IPS DF 4.7 (cell line): ENCODE data around the gene FRMD6.
"Not testable (repeated sequence)": the region's sequence is repeated elsewhere in the genome, so short reads cannot be mapped to it uniquely, and the experiment has no call there.

Experiments
- DNase-seq: peaks from one replicate; pipeline ENCODE4 v3.0.0-alpha.2; 2013; ENCODE audit warnings: low spot score; ENCODE audit errors: extremely low read depth

The FRMD6 gene

DNA sequence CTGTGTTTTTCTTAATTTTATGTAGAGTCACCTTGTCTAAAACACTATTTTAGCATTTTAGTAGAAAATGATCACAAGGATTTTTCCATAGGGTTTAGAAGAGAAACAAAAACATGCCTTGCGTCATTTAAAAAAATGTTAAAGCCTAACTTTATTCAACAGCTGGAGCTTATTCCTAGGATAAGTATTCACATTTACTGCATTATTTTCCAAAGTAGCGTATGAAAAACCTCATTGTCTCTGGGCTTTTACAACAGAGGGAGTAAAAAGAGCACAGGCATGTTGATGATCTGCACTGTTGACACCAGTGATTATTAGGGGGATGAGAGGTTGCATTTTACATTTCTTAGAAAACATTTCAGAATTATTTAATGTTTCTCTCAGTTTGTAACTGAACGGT, 66.1 kb downstream of the FRMD6 start:
- no peak for DNase-seq

DNA sequence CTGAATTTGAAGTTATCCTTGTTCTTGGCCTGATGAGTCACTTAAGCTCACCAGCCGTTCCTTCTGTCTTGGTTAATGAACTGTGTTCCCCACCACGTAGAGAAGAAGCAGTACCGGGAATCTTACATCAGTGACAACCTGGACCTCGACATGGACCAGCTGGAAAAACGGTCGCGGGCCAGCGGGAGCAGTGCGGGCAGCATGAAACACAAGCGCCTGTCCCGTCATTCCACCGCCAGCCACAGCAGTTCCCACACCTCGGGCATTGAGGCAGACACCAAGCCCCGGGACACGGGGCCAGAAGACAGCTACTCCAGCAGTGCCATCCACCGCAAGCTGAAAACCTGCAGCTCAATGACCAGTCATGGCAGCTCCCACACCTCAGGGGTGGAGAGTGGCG, 68.2 kb downstream of the FRMD6 start:
- DNase-seq = no peak

GRCh38 chr14:51723990-51724389, 72.3 kb downstream of the FRMD6 start:
- DNase-seq = no peak

GRCh38 chr14:51724650-51725049, 72.9 kb downstream of the FRMD6 start:
- no peak for DNase-seq

- no peak for DNase-seq
These were observed 73.4 kb downstream of the FRMD6 start for GRCh38 chr14:51725061-51725460.

DNA sequence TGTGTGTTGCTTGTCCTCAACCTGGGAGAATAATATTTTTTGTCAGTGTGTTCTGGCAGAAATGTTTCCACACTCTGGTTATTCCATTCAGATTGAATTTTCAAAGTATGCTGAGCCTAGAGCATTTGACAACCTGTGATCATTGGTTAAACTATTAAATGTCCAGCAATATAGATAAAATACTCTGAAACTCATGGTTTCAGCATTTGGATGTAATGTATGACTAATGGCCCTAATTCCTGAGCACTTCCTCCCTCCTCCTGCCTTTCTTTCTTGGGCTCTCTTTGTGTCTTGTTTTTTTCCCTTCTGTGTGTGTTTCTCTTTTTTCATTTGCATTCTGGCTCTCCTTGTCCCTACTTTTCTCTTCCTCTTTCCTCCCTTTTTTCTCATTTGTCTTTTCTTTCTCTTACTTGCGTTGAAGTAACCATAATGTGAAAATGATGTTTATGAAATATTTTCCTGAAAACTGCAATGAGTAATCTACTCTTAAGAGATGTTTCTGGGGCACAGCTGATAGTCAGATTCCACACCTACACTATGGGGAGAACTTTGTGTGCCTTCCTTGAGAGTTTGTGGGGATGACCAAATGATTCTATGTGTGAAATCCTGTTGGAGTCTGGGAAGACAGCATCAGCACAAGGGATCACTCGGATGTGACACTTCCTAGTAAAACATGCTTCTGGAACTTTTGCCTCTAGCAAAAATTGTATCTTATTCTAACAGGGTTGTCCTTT, 74.6 kb downstream of the FRMD6 start:
- no peak for DNase-seq

GRCh38 chr14:51727526-51727925, 75.8 kb downstream of the FRMD6 start:
- no peak for DNase-seq

- DNase-seq = no peak
These were observed 78.4 kb downstream of the FRMD6 start for GRCh38 chr14:51730098-51730497.

GRCh38 chr14:51730684-51731083, 79.0 kb downstream of the FRMD6 start:
- DNase-seq = no peak

GRCh38 chr14:51732494-51733112, 80.9 kb downstream of the FRMD6 start:
- no peak for DNase-seq

- no peak for DNase-seq
These were observed 81.4 kb downstream of the FRMD6 start for GRCh38 chr14:51733147-51733546.

GRCh38 chr14:51735851-51736250, 84.1 kb downstream of the FRMD6 start:
- DNase-seq = no peak

GRCh38 chr14:51738754-51739153, 87.0 kb downstream of the FRMD6 start:
- DNase-seq = no peak

DNA sequence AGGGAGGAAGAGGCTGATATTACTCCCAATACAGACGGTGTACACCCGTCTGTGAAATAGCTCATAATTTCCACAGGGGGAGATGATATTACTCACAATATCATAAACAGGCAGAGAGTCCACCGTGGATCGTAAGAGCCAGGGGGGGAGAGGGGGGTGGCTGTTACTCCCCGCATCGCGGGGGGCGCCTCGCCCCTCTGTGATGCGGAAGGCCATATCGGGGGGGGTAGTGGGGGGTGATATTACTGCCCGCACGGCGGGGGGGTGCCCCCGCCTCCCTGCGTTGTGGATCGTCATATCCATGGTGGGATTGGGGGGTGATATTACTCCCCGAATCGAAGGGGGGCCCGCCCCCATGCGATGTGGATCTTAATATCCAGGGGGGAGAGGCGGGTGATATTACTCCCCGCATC, 91.9 kb downstream of the FRMD6 start:
- DNase-seq = no peak

DNA sequence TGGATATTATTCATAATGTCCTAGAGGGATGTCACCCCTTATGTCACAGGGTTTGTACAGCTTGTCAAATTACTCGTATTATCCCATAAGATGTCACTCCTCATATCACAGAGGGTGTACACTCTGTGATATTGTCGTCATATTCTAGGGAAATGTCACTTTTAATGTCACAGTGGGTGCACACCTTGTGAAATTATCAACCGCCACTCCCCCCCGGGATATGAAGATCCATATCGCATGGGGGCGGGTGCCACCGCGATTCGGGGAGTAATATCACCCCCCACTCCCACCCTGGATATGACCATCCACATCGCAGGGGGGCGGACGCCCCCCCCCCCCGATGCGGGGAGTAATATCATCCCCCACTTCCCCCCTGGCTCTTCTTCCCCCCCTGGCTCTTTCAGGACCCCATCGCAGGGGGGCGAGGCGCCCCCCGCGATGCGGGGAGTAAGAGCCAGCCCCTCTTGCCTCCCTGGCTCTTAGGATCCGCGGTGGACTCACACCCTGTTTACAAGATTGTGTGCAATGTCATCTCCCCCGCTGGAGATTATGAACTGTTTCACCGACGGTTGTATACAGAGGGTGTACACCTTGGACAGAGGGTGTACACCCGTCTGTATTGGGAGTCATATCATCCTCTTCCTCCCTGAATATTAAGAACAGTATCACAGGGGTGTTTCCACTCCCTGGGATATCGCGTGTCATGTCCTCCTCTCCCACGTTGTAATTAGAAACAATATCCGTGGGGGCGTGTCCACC, 92.8 kb downstream of the FRMD6 start:
- DNase-seq = no peak

- not testable (repeated sequence) for DNase-seq
These were observed 95.1 kb downstream of the FRMD6 start for GRCh38 chr14:51746823-51747222.

DNA sequence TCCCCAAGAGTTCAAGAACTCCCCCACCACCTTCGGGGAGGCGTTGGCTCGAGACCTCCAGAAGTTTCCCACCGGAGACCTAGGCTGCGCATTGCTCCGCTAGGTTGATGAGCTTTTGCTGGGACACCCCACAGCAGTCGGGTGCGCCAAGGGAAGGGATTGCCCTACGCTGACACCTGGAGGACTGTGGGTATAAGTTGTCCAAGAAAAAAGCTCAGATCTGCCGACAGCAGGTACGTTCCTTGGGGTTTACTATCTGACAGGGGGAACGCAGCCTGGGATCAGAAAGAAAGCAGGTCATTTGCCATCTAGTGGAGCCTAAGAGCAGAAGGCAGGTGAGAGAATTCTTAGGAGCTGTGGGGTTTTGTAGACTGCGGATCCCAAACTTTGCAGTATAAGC, 98.8 kb downstream of the FRMD6 start:
- peak; percentile 14 for DNase-seq

- DNase-seq = not testable (repeated sequence)
These were observed 100.1 kb downstream of the FRMD6 start for GRCh38 chr14:51751611-51752345.

DNA sequence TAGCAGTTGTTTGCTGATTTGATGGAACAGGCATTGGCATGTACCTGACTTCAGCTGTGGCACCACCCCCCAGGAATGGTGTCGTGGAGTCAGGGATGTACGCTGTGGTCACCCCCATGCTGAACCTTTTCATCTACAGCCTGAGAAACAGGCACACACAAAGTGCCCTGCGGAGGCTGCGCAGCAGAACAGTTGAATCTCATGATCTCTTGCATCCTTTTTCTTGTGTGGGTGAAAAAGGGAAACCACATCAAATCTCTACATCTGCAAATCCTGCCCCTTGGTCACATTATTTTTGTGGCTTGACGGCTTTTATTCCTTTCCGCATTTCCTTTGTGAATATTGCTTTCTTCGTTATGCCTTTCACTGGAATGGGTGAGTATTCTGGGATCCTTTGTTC, 106.0 kb downstream of the FRMD6 start:
- not testable (repeated sequence) for DNase-seq

- no peak for DNase-seq
These were observed 108.2 kb downstream of the FRMD6 start for GRCh38 chr14:51759950-51760349.

DNA sequence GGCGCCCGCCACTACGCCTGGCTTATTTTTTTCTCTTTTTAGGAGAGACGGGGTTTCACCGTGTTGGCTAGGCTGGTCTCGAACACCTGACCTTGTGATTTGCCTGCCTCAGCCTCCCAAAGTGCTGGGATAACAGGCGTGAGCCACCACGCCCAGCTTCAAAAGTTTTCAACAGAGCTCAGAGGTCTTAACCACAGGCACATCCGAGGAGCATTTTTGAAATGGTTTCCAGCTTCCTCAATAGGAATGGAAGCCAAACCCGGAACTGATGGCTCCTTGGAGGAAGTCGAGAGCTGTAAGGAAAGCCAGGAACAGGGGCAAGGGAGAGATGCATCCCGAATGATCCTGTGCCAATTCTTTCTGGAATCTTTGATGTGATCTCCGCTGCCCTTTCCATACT, 114.0 kb downstream of the FRMD6 start:
- not testable (repeated sequence) for DNase-seq

DNA sequence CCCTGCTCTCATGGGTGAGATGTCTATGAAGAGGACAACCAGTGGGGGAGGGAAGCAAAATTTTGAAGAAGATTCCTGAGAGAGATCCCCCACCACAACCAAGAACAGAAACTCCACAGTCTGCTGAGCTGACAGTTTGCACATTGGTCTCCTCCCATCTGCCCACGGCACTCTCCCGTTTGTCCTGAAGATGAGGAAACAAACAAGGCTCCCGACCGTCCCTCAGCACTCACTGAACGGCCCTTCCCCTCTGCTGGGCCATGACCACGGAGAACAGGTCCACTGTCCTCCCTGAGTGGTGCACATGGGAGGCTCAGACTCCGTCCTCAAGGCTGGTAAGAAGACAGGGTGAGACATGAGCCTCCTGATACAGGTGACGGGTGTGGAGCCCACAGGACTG, 114.9 kb downstream of the FRMD6 start:
- not testable (repeated sequence) for DNase-seq
